WTC11 (cell line): ENCODE results near the gene STXBP6. TPM values are rescaled to one million over a fixed set of nuclear protein-coding genes. Genes with fewer than 3 reads are reported as not detected.
"Not testable (repeated sequence)": the region's sequence is repeated elsewhere in the genome, so short reads cannot be mapped to it uniquely, and the experiment has no call there.

Experiments used
- ATAC-seq: fragments of 200-7000 bp; cut with Tn5 transposase; 2 replicates; pipeline ENCODE4 v1.10.0; 2021; ENCODE audit warnings: mild to moderate bottlenecking, moderate library complexity
- CTCF ChIA-PET: fragments of 300-600 bp; sonication (Branson Sonifier 250); formaldehyde crosslinking; loops from one replicate; lab custom pipeline; 2021; ENCODE audit warnings: antibody characterized with exemption; lab: Charles Lee
- POLR2A ChIA-PET: fragments of 350-600 bp; sonication (Branson Sonifier 250); formaldehyde crosslinking; loops from one replicate; lab custom pipeline; 2021; ENCODE audit warnings: antibody characterized with exemption; lab: Charles Lee
- DNase-seq: peaks from one replicate; pipeline ENCODE4 v3.0.0; 2021; ENCODE audit warnings: low spot score
- H3K27ac Mint-ChIP-seq: 2 replicates; pipeline ENCODE4 v1.8.0; 2021; ENCODE audit warnings: mixed read lengths
- H3K27me3 Mint-ChIP-seq: 2 replicates; pipeline ENCODE4 v1.8.0; 2021; ENCODE audit warnings: low read depth, mild to moderate bottlenecking, moderate library complexity, mixed read lengths
- H3K36me3 Mint-ChIP-seq: 2 replicates; pipeline ENCODE4 v1.8.0; 2021; ENCODE audit warnings: mixed read lengths
- H3K4me1 Mint-ChIP-seq: 2 replicates; pipeline ENCODE4 v1.8.0; 2022; ENCODE audit warnings: mixed read lengths
- H3K4me3 Mint-ChIP-seq: 2 replicates; pipeline ENCODE4 v1.8.0; 2021; ENCODE audit warnings: mild to moderate bottlenecking, moderate library complexity, mixed read lengths
- H3K9me3 Mint-ChIP-seq: 2 replicates; pipeline ENCODE4 v1.8.0; 2021; ENCODE audit warnings: mixed read lengths
- ATF2 ChIP-seq: sonication (generic); formaldehyde crosslinking; IDR thresholded peaks from 2 replicates; pipeline ENCODE4 v1.8.1; 2022; ENCODE audit warnings: low read depth, missing genetic modification reagents, borderline replicate concordance
- ATF6 ChIP-seq: sonication (generic); formaldehyde crosslinking; IDR thresholded peaks from 2 replicates; pipeline ENCODE4 v1.8.1; 2023; ENCODE audit warnings: mild to moderate bottlenecking, missing genetic modification reagents
- CREB1 ChIP-seq: sonication (generic); formaldehyde crosslinking; IDR thresholded peaks from 2 replicates; pipeline ENCODE4 v1.8.0; 2023; ENCODE audit warnings: mild to moderate bottlenecking, missing genetic modification reagents
- GABPB1 ChIP-seq: sonication (generic); formaldehyde crosslinking; IDR thresholded peaks from 2 replicates; pipeline ENCODE4 v1.8.1; 2023; ENCODE audit warnings: mild to moderate bottlenecking, missing genetic modification reagents
- IRF2 ChIP-seq: sonication (generic); formaldehyde crosslinking; IDR thresholded peaks from 2 replicates; pipeline ENCODE4 v1.8.0; 2022; ENCODE audit warnings: low read depth, missing genetic modification reagents, borderline replicate concordance
- NR1H2 ChIP-seq: sonication (generic); formaldehyde crosslinking; IDR thresholded peaks from 2 replicates; pipeline ENCODE4 v1.9.0; 2021; ENCODE audit warnings: mild to moderate bottlenecking, moderate library complexity, missing genetic modification reagents
- NR3C1 ChIP-seq: sonication (generic); formaldehyde crosslinking; conservative IDR thresholded peaks from 2 replicates; pipeline ENCODE4 v1.8.1; 2023; ENCODE audit warnings: low read depth, mild to moderate bottlenecking, missing genetic modification reagents
- RELA ChIP-seq: sonication (generic); formaldehyde crosslinking; IDR thresholded peaks from 2 replicates; pipeline ENCODE4 v1.8.1; 2022; ENCODE audit warnings: missing genetic modification reagents, mild to moderate bottlenecking, borderline replicate concordance
- TEAD1 ChIP-seq: sonication (generic); formaldehyde crosslinking; IDR thresholded peaks from 2 replicates; pipeline ENCODE4 v1.8.0; 2022; ENCODE audit warnings: mild to moderate bottlenecking, missing genetic modification reagents
- ZBTB21 ChIP-seq: sonication (generic); formaldehyde crosslinking; IDR thresholded peaks from 2 replicates; pipeline ENCODE4 v1.8.1; 2023; ENCODE audit warnings: mild to moderate bottlenecking, missing genetic modification reagents, borderline replicate concordance
- ZNF219 ChIP-seq: sonication (generic); formaldehyde crosslinking; IDR thresholded peaks from 2 replicates; pipeline ENCODE4 v1.8.0; 2023; ENCODE audit warnings: missing genetic modification reagents, mild to moderate bottlenecking, borderline replicate concordance
- ZNF396 ChIP-seq: fragments of 250-450 bp; sonication (Bioruptor Pico); IDR thresholded peaks from 2 replicates; pipeline ENCODE4 v1.8.0; 2021; ENCODE audit warnings: mild to moderate bottlenecking, moderate library complexity, borderline replicate concordance
- ZNF671 ChIP-seq: fragments of 250-450 bp; sonication (Bioruptor Pico); IDR thresholded peaks from 2 replicates; pipeline ENCODE4 v1.8.0; 2021; ENCODE audit warnings: mild to moderate bottlenecking
- ZSCAN18 ChIP-seq: fragments of 250-450 bp; sonication (Bioruptor Pico); IDR thresholded peaks from 2 replicates; pipeline ENCODE4 v2.1.2; 2022; ENCODE audit warnings: mild to moderate bottlenecking, moderate library complexity
- total RNA-seq: library from RNA; stranded (reverse); gene quantifications from 3 replicates; pipeline ENCODE4 v1.2.3, GENCODE V29; 2021

Gene STXBP6
- total RNA-seq, 1 experiment from 2014 or later = 4.2 TPM

GRCh38 chr14:24965578-24965933 is 84.4 kb downstream of the STXBP6 start (continued):
- no peak for TF ChIP-seq ZSCAN18
- no peak for TF ChIP-seq ZBTB21 (CRISPR knock-in tag)
- no peak for TF ChIP-seq ATF2 (CRISPR knock-in tag)
- TF ChIP-seq TEAD1 (CRISPR knock-in tag) = no peak

GRCh38 chr14:24964591-24964990 is 85.4 kb downstream of the STXBP6 start:
- DNase-seq (no peak), ATAC-seq (no peak)
- TF ChIP-seq ZBTB21 (CRISPR knock-in tag) (no peak), GABPB1 (CRISPR knock-in tag) (no peak), ZNF396 (CRISPR knock-in tag) (no peak), NR3C1 (CRISPR knock-in tag) (no peak), ZNF671 (CRISPR knock-in tag) (no peak), ZNF219 (CRISPR knock-in tag) (no peak), CREB1 (CRISPR knock-in tag) (no peak), NR1H2 (CRISPR knock-in tag) (no peak), IRF2 (CRISPR knock-in tag) (no peak), RELA (CRISPR knock-in tag) (no peak), ATF6 (CRISPR knock-in tag) (no peak)
- H3K27me3 Mint-ChIP-seq = no peaks in the 10 kb centered on the region
- no peaks in the 10 kb centered on the region for H3K36me3 Mint-ChIP-seq
- ChIA-PET CTCF (interaction anchor here (1.7 kb wide), 1 partner anchor 158 kb away, joined by 6 read pairs; no protein-coding TSS in a partner anchor), POLR2A (no interaction called here)
- no peak overlapping the region for H3K27ac Mint-ChIP-seq
- peaks cover 8% of the 10 kb centered on the region; the same call in 1 of the 2 replicates for H3K4me1 Mint-ChIP-seq
- no peaks in the 10 kb centered on the region for H3K9me3 Mint-ChIP-seq
- no peak overlapping the region for H3K4me3 Mint-ChIP-seq

GRCh38 chr14:24964048-24964447 is 85.9 kb downstream of the STXBP6 start:
- ChIA-PET POLR2A (no interaction called here), CTCF (interaction anchor here (0.6 to 1.7 kb wide), 2 partner anchors 158 to 855 kb away, joined by 5 to 6 read pairs; no protein-coding TSS in a partner anchor)
- Mint-ChIP-seq H3K9me3 (no peaks in the 10 kb centered on the region), H3K4me3 (no peak overlapping the region), H3K27ac (no peak overlapping the region), H3K27me3 (no peaks in the 10 kb centered on the region), H3K36me3 (no peaks in the 10 kb centered on the region), H3K4me1 (peaks cover 10% of the 10 kb centered on the region)
- ATAC-seq (no peak), DNase-seq (no peak)
- TF ChIP-seq TEAD1 (CRISPR knock-in tag) (no peak), GABPB1 (CRISPR knock-in tag) (0 out of 2 replicates have a peak, but pooled peaks have one; percentile 13)

GRCh38 chr14:24962118-24962517 is 87.8 kb downstream of the STXBP6 start:
- POLR2A ChIA-PET, DNase-seq, ATAC-seq, H3K9me3 Mint-ChIP-seq, H3K27me3 Mint-ChIP-seq, H3K36me3 Mint-ChIP-seq, CTCF ChIA-PET, H3K4me3 Mint-ChIP-seq, H3K27ac Mint-ChIP-seq: not testable (repeated sequence)
- H3K4me1 Mint-ChIP-seq = peaks cover 21% of the 10 kb centered on the region
